OCI-LY1 (cell line): ENCODE measurements around the gene CMAS.

Source experiments
- EZH2 ChIP-seq: fragments of 200-600 bp; sonication (generic), shearing (Covaris generic); IDR thresholded peaks from 2 replicates; pipeline ENCODE4 v1.8.0; 2017; ENCODE audit warnings: borderline replicate concordance, mixed run types, mild to moderate bottlenecking, antibody characterized with exemption, low read length, moderate library complexity, mixed read lengths
- TF ChIP-seq, protein P1 (sequence below): fragments of 200-600 bp; sonication (generic), shearing (Covaris generic); IDR thresholded peaks from 2 replicates; pipeline ENCODE4 v1.5.1; 2017; ENCODE audit warnings: mild to moderate bottlenecking, antibody characterized with exemption, low read length, moderate library complexity, mixed read lengths

DNA sequence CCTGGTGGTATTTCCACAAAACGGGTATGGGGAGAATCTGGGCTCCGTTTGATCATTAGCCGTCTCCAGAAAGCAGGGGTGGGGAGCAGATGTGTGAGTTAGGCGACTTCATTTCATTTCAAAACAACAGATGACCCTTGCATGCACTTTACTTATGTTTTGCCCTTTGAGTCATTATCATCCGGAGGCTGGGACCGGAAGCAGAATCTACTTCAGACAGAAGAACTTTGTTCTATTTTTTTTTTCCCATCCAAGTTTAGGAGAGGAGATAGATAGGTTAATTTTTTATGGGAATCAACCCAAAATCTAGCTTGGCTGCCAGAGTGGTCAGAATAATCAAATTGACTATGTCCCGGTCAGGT, 31.3 kb upstream of the CMAS start:
- TF ChIP-seq, protein P1, sequence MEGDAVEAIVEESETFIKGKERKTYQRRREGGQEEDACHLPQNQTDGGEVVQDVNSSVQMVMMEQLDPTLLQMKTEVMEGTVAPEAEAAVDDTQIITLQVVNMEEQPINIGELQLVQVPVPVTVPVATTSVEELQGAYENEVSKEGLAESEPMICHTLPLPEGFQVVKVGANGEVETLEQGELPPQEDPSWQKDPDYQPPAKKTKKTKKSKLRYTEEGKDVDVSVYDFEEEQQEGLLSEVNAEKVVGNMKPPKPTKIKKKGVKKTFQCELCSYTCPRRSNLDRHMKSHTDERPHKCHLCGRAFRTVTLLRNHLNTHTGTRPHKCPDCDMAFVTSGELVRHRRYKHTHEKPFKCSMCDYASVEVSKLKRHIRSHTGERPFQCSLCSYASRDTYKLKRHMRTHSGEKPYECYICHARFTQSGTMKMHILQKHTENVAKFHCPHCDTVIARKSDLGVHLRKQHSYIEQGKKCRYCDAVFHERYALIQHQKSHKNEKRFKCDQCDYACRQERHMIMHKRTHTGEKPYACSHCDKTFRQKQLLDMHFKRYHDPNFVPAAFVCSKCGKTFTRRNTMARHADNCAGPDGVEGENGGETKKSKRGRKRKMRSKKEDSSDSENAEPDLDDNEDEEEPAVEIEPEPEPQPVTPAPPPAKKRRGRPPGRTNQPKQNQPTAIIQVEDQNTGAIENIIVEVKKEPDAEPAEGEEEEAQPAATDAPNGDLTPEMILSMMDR: no peak
- TF ChIP-seq EZH2: no peak
